GM12892 (cell line): Measurements from ENCODE around the gene NSD2.

Experiments used
- POLR2AphosphoS5 ChIP-seq: IDR thresholded peaks from 2 replicates; pipeline ENCODE4 v1.6.1; 2011; ENCODE audit warnings: low read depth, low read length, control low read depth
- TAF1 ChIP-seq: IDR thresholded peaks from 2 replicates; pipeline ENCODE4 v1.6.1; 2011; ENCODE audit warnings: low read depth, mild to moderate bottlenecking, control low read depth, low read length, borderline replicate concordance

DNA sequence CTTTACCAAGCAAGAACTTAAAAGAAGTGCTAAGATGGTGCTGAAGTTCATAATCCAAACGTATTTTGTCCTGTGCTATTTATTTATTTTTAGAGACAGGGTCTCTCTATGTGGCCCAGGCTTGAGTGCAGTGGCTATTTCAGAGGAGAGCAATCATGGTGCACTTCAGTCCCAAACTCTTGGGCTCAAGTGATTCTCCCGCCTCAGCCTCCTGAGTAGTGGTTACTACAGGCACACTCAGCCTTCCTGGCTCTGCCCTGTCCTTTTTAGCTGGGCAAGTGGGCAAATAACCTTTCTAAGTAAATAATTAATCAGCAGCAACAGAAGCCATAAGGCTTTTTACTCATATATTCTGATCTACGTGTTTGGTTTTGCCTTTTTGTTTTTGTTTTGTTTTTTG is 2.6 kb downstream of the NSD2 start:
- TF ChIP-seq TAF1 = no peak
- TF ChIP-seq POLR2AphosphoS5 = no peak
